Measurements from ENCODE around the gene CDH15. TPM values are rescaled to one million over a fixed set of nuclear protein-coding genes. Genes with fewer than 3 reads are reported as not detected.
A peak's percentile ranks its signal among the peaks of the same experiment; 100 is the strongest.

CDH15 gene
- total and polyA plus RNA-seq, 9 of the 15 experiments (the other 6 are each of a cell fraction or from before 2014, with no cell fraction given): 0.07 to 0.18 TPM; not detected in 7

DNA sequence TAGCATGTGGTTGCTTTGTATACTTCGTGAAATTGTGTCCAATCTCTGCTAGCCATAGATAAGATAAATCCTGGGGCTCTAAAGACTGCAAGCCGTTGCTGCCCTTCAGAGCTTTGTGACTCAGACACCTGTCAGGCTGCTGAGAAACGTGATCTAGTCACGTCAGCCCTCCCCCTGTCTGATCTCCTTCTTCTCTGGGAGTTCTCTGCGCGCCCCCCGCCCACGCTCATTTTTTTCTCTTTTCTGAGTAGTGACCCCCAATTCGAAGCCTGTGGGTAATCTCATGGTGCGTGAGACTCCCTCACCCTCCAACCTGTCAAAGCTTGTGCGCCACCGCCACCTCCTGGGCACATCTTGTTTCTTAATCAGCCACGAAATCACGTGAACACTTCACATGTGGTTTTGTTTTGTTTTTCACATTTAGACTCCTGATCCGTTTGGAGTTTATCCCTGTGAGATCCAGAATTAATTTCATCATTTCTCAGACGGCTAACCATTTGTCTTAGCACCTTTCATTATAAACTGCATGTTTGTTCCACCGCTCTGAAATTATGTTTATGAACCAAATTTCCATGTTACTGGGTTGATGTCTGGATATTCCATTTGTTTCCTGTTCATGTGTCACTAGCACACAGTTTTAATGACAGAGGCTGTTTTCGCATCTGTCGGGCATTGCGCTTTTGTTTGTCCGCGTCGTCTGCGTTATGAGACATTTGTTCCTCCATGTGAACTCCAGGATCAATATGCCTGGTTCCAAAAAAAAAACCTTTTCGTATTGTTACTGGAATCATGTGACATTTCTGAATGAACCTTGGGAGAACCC is 45.0 kb downstream of the CDH15 start (continued):
- TF ChIP-seq MCM5 (IDR thresholded peaks at IDR 0.05; ENCODE audit: low read depth) (no peak), KDM4B (IDR thresholded peaks at IDR 0.05; ENCODE audit: borderline replicate concordance in 2 of 2, low read depth in 1 of 2) (no peak), NCOA1 (IDR thresholded peaks at IDR 0.05; ENCODE audit: low read depth) (no peak), NFE2 (IDR thresholded peaks at IDR 0.05; ENCODE audit: low read depth) (peak; percentile 44), SMAD1 (IDR thresholded peaks at IDR 0.05; ENCODE audit: low read depth, low read length, partially characterized antibody) (no peak), TGIF2 (CRISPR knock-in tag; IDR thresholded peaks at IDR 0.05) (no peak), TCF3 (CRISPR knock-in tag; IDR thresholded peaks at IDR 0.05) (peak; percentile 75), FOXP1 (CRISPR knock-in tag; IDR thresholded peaks at IDR 0.05) (0 out of 2 replicates have a peak, but pooled peaks have one; percentile 10), ZBTB17 (CRISPR knock-in tag; IDR thresholded peaks at IDR 0.05) (no peak), TRIM24 (IDR thresholded peaks at IDR 0.05) (0 out of 4 replicates have a peak, but pooled peaks have one; percentile 6 to 37), CREBBP (IDR thresholded peaks at IDR 0.05; ENCODE audit: low read depth, low read length) (no peak), CHD1 (IDR thresholded peaks at IDR 0.05; ENCODE audit: low read length) (no peak), CBFA2T2 (conservative IDR thresholded peaks at IDR 0.05) (peak; percentile 69), THRAP3 (IDR thresholded peaks at IDR 0.05; ENCODE audit: borderline replicate concordance) (peak; percentile 73; the same call in 1 of the 2 replicates)
- TF ChIP-seq, protein P1, sequence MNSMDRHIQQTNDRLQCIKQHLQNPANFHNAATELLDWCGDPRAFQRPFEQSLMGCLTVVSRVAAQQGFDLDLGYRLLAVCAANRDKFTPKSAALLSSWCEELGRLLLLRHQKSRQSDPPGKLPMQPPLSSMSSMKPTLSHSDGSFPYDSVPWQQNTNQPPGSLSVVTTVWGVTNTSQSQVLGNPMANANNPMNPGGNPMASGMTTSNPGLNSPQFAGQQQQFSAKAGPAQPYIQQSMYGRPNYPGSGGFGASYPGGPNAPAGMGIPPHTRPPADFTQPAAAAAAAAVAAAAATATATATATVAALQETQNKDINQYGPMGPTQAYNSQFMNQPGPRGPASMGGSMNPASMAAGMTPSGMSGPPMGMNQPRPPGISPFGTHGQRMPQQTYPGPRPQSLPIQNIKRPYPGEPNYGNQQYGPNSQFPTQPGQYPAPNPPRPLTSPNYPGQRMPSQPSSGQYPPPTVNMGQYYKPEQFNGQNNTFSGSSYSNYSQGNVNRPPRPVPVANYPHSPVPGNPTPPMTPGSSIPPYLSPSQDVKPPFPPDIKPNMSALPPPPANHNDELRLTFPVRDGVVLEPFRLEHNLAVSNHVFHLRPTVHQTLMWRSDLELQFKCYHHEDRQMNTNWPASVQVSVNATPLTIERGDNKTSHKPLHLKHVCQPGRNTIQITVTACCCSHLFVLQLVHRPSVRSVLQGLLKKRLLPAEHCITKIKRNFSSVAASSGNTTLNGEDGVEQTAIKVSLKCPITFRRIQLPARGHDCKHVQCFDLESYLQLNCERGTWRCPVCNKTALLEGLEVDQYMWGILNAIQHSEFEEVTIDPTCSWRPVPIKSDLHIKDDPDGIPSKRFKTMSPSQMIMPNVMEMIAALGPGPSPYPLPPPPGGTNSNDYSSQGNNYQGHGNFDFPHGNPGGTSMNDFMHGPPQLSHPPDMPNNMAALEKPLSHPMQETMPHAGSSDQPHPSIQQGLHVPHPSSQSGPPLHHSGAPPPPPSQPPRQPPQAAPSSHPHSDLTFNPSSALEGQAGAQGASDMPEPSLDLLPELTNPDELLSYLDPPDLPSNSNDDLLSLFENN (IDR thresholded peaks at IDR 0.05; ENCODE audit: low read depth in 2 of 2, low read length in 2 of 2): no peak
- TF ChIP-seq, protein P2, sequence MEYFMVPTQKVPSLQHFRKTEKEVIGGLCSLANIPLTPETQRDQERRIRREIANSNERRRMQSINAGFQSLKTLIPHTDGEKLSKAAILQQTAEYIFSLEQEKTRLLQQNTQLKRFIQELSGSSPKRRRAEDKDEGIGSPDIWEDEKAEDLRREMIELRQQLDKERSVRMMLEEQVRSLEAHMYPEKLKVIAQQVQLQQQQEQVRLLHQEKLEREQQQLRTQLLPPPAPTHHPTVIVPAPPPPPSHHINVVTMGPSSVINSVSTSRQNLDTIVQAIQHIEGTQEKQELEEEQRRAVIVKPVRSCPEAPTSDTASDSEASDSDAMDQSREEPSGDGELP (CRISPR knock-in tag; IDR thresholded peaks at IDR 0.05; ENCODE audit: borderline replicate concordance): peak; percentile 74; the same call in 1 of the 2 replicates
- TF ChIP-seq, protein P3, sequence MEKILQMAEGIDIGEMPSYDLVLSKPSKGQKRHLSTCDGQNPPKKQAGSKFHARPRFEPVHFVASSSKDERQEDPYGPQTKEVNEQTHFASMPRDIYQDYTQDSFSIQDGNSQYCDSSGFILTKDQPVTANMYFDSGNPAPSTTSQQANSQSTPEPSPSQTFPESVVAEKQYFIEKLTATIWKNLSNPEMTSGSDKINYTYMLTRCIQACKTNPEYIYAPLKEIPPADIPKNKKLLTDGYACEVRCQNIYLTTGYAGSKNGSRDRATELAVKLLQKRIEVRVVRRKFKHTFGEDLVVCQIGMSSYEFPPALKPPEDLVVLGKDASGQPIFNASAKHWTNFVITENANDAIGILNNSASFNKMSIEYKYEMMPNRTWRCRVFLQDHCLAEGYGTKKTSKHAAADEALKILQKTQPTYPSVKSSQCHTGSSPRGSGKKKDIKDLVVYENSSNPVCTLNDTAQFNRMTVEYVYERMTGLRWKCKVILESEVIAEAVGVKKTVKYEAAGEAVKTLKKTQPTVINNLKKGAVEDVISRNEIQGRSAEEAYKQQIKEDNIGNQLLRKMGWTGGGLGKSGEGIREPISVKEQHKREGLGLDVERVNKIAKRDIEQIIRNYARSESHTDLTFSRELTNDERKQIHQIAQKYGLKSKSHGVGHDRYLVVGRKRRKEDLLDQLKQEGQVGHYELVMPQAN (IDR thresholded peaks at IDR 0.05; ENCODE audit: borderline replicate concordance): peak; percentile 93
- TF ChIP-seq, protein P4, sequence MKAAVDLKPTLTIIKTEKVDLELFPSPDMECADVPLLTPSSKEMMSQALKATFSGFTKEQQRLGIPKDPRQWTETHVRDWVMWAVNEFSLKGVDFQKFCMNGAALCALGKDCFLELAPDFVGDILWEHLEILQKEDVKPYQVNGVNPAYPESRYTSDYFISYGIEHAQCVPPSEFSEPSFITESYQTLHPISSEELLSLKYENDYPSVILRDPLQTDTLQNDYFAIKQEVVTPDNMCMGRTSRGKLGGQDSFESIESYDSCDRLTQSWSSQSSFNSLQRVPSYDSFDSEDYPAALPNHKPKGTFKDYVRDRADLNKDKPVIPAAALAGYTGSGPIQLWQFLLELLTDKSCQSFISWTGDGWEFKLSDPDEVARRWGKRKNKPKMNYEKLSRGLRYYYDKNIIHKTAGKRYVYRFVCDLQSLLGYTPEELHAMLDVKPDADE (conservative IDR thresholded peaks at IDR 0.05; ENCODE audit: control insufficient read depth, low read depth, low read length): peak; percentile 46; the same call in 1 of the 2 replicates
- TF ChIP-seq, protein P5, sequence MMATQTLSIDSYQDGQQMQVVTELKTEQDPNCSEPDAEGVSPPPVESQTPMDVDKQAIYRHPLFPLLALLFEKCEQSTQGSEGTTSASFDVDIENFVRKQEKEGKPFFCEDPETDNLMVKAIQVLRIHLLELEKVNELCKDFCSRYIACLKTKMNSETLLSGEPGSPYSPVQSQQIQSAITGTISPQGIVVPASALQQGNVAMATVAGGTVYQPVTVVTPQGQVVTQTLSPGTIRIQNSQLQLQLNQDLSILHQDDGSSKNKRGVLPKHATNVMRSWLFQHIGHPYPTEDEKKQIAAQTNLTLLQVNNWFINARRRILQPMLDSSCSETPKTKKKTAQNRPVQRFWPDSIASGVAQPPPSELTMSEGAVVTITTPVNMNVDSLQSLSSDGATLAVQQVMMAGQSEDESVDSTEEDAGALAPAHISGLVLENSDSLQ (IDR thresholded peaks at IDR 0.05): peak; percentile 81

All from K562 (cell line).